Natural killer cell treated with Interleukin-12 subunit alpha and Interleukin-12 subunit beta and Interleukin-15 and Interleukin-18, amount 100 ng/mL, for 72 hours (primary cell): ENCODE data around the gene PTCD3. TPM values are rescaled to one million over a fixed set of nuclear protein-coding genes. Genes with fewer than 3 reads are reported as not detected.

Experiments
- ATAC-seq, 2 donors: fragments of 150-1000 bp; cut with Tn5 transposase in 1 of 2; sonication (Bioruptor Pico), chemical (Tn5 transposase) in 1 of 2; 2 replicates each; pipeline ENCODE4 v1.10.0; 2021
- DNase-seq: peaks from one replicate; pipeline ENCODE4 v3.0.0; 2022; ENCODE audit warnings: low spot score
- H3K27ac Mint-ChIP-seq, 2 donors: 1 replicate in 1 of 2; 2 replicates in 1 of 2; pipeline ENCODE4 v1.8.0; 2022; ENCODE audit warnings: mixed read lengths in 2 of 2, mild to moderate bottlenecking in 1 of 2, moderate library complexity in 1 of 2
- H3K27me3 Mint-ChIP-seq, 2 donors: 1 replicate in 1 of 2; 2 replicates in 1 of 2; pipeline ENCODE4 v1.8.0; 2022; ENCODE audit warnings: mixed read lengths in 2 of 2
- H3K36me3 Mint-ChIP-seq: one replicate; pipeline ENCODE4 v1.8.0; 2022; ENCODE audit warnings: mixed read lengths
- H3K4me1 Mint-ChIP-seq, 2 donors: 1 replicate in 1 of 2; 2 replicates in 1 of 2; pipeline ENCODE4 v1.8.0; 2022; ENCODE audit warnings: low read depth in 2 of 2, mixed read lengths in 2 of 2, mild to moderate bottlenecking in 1 of 2
- H3K4me3 Mint-ChIP-seq: one replicate; pipeline ENCODE4 v1.8.0; 2022; ENCODE audit warnings: mixed read lengths
- H3K9me3 Mint-ChIP-seq: 2 replicates; pipeline ENCODE4 v1.8.0; 2022; ENCODE audit warnings: mixed read lengths
- total RNA-seq, 2 donors: library from RNA; stranded (reverse); gene quantifications; one replicate each; pipeline ENCODE4 v1.2.3, GENCODE V29; 2022

PTCD3 gene
- total RNA-seq, 2 donors from 2014 or later = 101 to 169 TPM

DNA sequence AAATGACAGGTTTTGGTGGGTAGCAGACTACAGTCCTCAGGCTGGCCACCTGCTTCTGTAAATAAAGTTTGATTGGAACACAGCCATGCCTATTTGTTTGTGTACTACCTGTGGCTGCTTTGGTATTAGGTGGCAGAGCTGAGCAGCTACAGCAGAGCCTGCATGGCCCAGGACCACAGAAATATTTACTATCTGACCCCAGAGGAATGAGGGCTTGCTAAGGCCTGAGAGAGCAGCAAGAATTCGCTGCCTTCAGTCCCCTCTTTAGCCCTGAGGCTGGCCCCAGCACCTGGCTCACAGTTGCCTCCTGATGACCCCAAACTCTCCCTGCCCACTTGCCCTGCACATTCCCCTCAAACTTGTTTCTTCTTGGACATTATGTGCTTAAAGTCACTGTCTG is 32.8 kb upstream of the PTCD3 start:
- no peaks in the 10 kb centered on the region for H3K27me3 Mint-ChIP-seq
- DNase-seq = no peak
- no peak overlapping the region for H3K4me3 Mint-ChIP-seq
- no peak for ATAC-seq
- no peaks in the 10 kb centered on the region for H3K9me3 Mint-ChIP-seq
- peaks cover 21% of the 10 kb centered on the region for H3K36me3 Mint-ChIP-seq
- peaks cover 11 to 19% of the 10 kb centered on the region in 2 donors for H3K4me1 Mint-ChIP-seq
- H3K27ac Mint-ChIP-seq = peak overlapping the region; percentile 22 to 67

DNA sequence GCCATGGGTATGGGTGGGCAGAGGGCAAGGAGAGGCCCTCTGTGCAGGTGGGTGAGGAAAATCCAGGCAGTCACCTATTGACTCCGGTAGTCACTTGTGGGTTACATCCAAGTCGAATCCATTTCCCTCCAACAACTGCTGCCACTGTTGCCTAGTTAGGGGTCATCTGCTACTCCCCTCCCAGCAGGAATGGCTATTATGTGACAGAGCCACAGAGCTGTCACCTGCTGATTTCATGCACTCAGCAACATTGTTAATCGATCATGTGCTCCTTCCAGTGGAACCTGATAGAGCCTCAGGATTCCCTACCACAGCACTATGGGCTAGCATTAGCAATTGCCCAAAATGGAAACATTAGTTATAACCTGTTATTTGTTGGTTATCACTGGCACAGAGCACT is 31.8 kb upstream of the PTCD3 start:
- Mint-ChIP-seq H3K4me3 (no peak overlapping the region), H3K36me3 (peaks cover 21% of the 10 kb centered on the region), H3K27me3 (no peaks in the 10 kb centered on the region), H3K9me3 (no peaks in the 10 kb centered on the region), H3K4me1 (peaks cover 11 to 22% of the 10 kb centered on the region in 2 donors), H3K27ac (no peak overlapping the region)
- DNase-seq (no peak), ATAC-seq (no peak)

GRCh38 chr2:86074811-86075210 is 31.2 kb upstream of the PTCD3 start:
- H3K9me3 Mint-ChIP-seq = no peaks in the 10 kb centered on the region
- H3K4me1 Mint-ChIP-seq = peaks cover 15 to 23% of the 10 kb centered on the region in 2 donors
- DNase-seq (no peak), ATAC-seq (no peak)
- H3K36me3 Mint-ChIP-seq = peaks cover 21% of the 10 kb centered on the region
- no peak overlapping the region for H3K27ac Mint-ChIP-seq
- no peak overlapping the region for H3K4me3 Mint-ChIP-seq
- no peaks in the 10 kb centered on the region for H3K27me3 Mint-ChIP-seq

DNA sequence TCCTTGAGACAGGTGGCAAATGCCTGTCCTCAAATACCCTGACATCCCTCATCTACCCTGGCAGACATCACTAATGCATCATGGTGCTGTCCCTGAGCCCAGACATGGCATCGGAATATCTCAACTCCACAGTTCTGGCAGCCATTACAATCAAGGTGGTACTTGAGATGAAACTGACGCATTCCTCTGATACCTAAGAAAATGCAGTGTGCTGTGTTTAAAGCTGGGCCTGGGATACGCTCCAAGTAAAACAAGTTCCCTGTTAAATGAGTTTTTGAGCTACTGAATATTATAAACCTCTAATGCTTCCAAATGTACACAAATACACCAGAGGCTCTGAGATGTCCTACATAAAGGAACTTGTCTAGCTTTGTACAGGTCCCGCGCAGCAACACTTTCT is 30.1 kb upstream of the PTCD3 start:
- DNase-seq = no peak
- Mint-ChIP-seq H3K36me3 (peaks cover 15% of the 10 kb centered on the region), H3K4me3 (no peak overlapping the region), H3K27me3 (no peaks in the 10 kb centered on the region), H3K4me1 (peaks cover 25 to 34% of the 10 kb centered on the region in 2 donors), H3K27ac (no peak overlapping the region), H3K9me3 (no peaks in the 10 kb centered on the region)
- no peak for ATAC-seq

DNA sequence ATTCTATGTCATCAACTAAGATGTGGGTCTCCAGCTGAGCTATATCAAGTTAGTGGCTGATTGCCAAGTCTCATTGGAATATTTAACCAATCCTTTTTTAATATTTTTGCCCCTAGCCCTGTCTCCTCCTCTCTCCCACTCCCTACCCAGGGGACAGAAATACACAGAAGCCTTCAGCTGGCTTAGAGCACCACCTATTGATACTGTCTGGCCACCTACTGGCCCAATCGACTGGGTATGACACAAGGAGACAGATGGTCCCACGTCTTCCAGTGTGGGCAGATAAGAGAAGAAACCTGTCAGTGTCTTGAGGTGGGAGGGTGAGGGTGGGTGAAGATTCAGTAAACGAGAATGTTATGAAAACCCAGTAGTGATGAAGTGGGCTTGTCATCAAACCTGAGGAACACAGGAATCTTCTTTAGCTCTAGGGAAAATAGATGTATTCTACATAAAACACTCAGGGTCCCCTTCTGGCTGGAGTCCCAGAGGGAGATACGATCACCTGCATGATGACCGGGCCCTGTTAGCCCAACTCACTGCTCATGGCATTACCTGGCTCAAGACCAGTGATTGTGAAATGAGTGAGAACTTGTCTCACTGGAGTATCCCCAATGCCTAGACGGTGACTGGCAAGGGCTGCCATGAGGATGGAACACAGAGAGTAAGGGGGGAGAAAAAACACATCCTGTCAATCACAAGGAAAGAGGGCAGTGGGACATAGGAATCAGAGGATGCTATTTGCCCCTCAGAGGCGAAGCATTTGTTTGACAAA is 27.1 kb upstream of the PTCD3 start:
- DNase-seq = no peak
- no peak overlapping the region for H3K4me3 Mint-ChIP-seq
- no peaks in the 10 kb centered on the region for H3K9me3 Mint-ChIP-seq
- no peak for ATAC-seq
- no peaks in the 10 kb centered on the region for H3K36me3 Mint-ChIP-seq
- no peaks in the 10 kb centered on the region for H3K27me3 Mint-ChIP-seq
- H3K27ac Mint-ChIP-seq = peak overlapping the region; percentile 85 to 90
- H3K4me1 Mint-ChIP-seq = peaks cover 22 to 24% of the 10 kb centered on the region in 2 donors

DNA sequence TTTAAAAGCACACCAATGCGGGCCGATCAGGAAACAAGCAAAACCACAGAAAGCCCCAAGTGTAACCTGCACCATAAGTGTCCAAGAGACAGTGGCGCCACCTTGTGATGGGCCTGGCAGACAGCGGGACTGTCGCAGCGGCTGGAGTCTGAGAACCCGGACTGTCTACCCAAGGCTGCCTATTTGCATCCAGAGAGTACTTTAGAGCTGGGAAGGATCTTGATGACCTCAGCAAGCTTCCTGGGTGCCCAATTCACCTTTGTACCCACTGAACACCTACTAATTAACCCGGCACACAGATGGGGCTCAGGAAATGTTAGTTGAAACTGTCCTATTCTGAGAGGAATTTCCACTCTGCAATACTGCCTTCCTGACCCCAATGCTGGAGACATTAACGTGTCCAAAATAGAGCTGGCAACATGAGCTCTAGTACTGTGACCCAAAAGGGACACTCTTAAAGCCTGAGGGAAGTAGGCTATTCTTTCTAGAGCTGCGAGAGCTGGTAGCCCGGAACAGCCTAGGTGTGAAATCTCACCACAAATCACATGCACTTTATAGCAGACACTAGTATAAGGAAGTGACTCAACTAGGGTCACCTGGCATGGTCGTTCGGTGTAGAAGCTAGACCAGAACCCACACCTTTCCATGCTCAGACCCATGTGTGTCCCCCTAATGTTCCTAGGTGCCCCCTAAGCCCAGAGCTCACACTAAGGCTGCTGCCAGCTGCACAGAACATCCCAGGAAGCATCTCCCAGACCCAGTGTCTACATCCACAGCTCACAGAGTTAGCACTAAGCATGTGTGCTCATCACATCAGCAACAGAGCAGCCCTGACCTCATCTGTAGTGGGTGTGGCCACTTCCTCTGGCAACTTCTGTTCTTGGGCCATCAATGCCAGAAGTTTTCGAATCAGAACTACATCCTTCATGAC is 25.8 kb upstream of the PTCD3 start:
- peak; percentile 79 for DNase-seq
- H3K4me1 Mint-ChIP-seq = peaks cover 22 to 24% of the 10 kb centered on the region in 2 donors
- no peaks in the 10 kb centered on the region for H3K27me3 Mint-ChIP-seq
- no peaks in the 10 kb centered on the region for H3K36me3 Mint-ChIP-seq
- ATAC-seq = peak; percentile 90 to 92
- peak overlapping the region; percentile 85 to 90 for H3K27ac Mint-ChIP-seq
- H3K9me3 Mint-ChIP-seq = no peaks in the 10 kb centered on the region
- H3K4me3 Mint-ChIP-seq = peak overlapping the region; percentile 78

GRCh38 chr2:86081724-86082123 is 24.3 kb upstream of the PTCD3 start:
- Mint-ChIP-seq H3K4me1 (peaks cover 22 to 24% of the 10 kb centered on the region in 2 donors), H3K27me3 (no peaks in the 10 kb centered on the region), H3K9me3 (no peaks in the 10 kb centered on the region), H3K27ac (peak overlapping the region; percentile 85 to 90), H3K36me3 (no peaks in the 10 kb centered on the region), H3K4me3 (no peak overlapping the region)
- no peak for DNase-seq
- ATAC-seq = no peak

DNA sequence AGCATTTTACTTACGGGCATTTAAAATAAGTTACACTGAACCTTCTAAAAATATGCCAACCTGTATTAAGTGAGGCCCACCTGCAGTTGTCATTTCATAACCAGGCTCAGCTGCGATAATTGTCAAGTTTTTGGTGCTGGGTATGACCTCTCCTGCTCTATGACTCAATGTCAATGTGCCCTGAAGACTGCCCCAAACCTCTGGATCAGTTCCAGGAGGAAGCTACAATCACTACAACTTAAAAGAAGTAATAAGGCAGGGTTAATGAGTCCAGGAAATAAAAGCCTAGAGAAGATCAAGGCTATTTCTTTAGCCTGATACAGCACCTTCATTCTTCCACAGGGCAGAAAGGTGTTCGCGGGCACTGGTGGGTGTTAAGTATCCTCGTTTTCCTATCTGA is 23.3 kb upstream of the PTCD3 start:
- H3K4me1 Mint-ChIP-seq = peaks cover 22 to 24% of the 10 kb centered on the region in 2 donors
- no peak for ATAC-seq

GRCh38 chr2:86087936-86088850 is 17.8 kb upstream of the PTCD3 start:
- no peaks in the 10 kb centered on the region for H3K27me3 Mint-ChIP-seq
- no peaks in the 10 kb centered on the region for H3K9me3 Mint-ChIP-seq
- DNase-seq (no peak), ATAC-seq (no peak)
- H3K4me3 Mint-ChIP-seq = no peak overlapping the region
- no peak overlapping the region for H3K27ac Mint-ChIP-seq
- H3K4me1 Mint-ChIP-seq = no peaks in the 10 kb centered on the region
- H3K36me3 Mint-ChIP-seq = peaks cover 11% of the 10 kb centered on the region

More for the DNA sequence above, 23.3 kb upstream of the PTCD3 start:
- H3K27ac Mint-ChIP-seq = no peak overlapping the region
- no peak for DNase-seq
- H3K9me3 Mint-ChIP-seq = no peaks in the 10 kb centered on the region
- H3K36me3 Mint-ChIP-seq = no peaks in the 10 kb centered on the region
- no peak overlapping the region for H3K4me3 Mint-ChIP-seq
- H3K27me3 Mint-ChIP-seq = no peaks in the 10 kb centered on the region

DNA sequence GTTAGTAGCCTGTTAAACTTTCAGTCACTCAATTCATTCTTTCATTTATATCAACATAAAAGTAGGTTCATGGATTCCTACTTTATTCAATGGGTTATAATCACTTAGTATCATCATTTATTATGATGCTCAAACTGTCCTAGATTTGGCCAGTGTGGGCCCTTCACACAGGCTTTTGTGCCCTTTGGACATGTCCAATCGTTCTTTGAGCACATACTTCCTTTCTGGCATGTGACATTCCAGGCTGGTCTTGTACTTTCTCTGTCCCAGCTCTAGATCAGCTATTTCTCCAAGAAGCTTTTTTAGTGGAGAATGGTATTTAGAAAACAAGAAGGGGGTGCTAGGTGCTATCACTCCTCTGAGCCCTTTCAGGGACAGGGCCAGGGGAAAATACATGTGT is 11.8 kb upstream of the PTCD3 start:
- peaks cover 49% of the 10 kb centered on the region for H3K36me3 Mint-ChIP-seq
- no peak for DNase-seq
- ATAC-seq = no peak
- H3K27me3 Mint-ChIP-seq = no peaks in the 10 kb centered on the region
- H3K4me3 Mint-ChIP-seq = no peak overlapping the region
- no peak overlapping the region for H3K27ac Mint-ChIP-seq
- H3K4me1 Mint-ChIP-seq = peaks cover 6 to 16% of the 10 kb centered on the region in 2 donors
- no peaks in the 10 kb centered on the region for H3K9me3 Mint-ChIP-seq

DNA sequence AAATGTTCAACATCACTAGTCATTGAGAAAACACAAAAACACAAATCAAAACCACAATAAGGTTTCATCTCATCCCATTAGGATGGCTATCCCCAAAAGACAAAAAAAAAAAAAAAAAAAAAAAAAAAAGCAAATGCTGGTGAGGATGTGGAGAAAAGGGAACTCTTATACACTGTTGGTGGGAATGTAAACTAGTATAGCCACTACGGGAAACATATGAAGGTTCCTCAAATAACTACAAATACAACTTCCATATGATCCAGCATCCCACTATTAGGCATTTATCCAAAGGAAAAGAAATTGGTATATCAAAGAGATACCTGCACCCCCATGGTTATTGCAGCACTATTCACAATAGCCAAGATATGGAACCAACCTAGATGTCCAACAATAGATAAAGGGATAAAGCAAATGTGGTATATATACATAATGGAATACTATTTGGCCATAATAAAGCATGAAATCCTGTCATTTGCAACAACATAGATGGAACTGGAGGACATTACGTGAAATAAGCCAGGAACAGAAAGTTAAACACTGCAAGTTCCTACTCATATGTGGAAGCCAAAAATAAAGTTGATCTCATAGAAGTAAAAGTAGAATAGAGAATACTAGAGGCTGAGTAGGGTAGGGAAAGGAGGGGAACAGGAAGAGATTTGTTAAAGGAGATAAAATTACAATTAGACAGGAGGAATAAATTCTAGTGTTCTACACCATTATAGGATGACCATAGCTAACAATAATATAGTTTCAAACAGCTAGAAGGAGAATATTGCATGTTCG is 8.7 kb upstream of the PTCD3 start:
- DNase-seq = no peak
- Mint-ChIP-seq H3K4me3 (no peak overlapping the region), H3K36me3 (peaks cover 51% of the 10 kb centered on the region), H3K27ac (no peak overlapping the region), H3K27me3 (no peaks in the 10 kb centered on the region), H3K4me1 (peaks cover 14 to 21% of the 10 kb centered on the region in 2 donors), H3K9me3 (no peaks in the 10 kb centered on the region)
- no peak for ATAC-seq

GRCh38 chr2:86097913-86098312 is 8.1 kb upstream of the PTCD3 start:
- H3K4me3 Mint-ChIP-seq = no peak overlapping the region
- ATAC-seq (no peak), DNase-seq (no peak)
- no peaks in the 10 kb centered on the region for H3K9me3 Mint-ChIP-seq
- H3K27me3 Mint-ChIP-seq = no peaks in the 10 kb centered on the region
- peaks cover 20 to 27% of the 10 kb centered on the region in 2 donors for H3K4me1 Mint-ChIP-seq
- H3K27ac Mint-ChIP-seq = no peak overlapping the region
- peaks cover 57% of the 10 kb centered on the region for H3K36me3 Mint-ChIP-seq

DNA sequence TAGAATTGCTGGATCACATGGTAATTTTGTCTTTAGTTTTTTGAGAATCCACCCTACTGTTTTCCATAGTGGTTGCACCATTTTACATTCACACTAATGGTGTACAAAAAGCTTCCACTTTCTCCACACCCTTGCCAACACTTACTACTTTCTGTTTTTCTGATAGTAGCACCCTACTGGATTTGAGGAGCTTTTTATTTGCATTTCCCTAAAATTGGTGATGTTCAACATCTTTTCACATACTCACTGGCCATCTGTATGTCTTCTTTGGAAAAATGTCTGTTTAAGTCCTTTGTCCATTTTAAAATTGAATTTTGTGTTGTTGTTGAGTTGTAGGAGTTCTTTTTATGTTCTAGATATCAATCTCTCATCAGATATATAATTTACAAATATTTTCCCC is 3.9 kb upstream of the PTCD3 start:
- H3K27ac Mint-ChIP-seq = no peak overlapping the region
- no peaks in the 10 kb centered on the region for H3K27me3 Mint-ChIP-seq
- peaks cover 44 to 60% of the 10 kb centered on the region in 2 donors for H3K4me1 Mint-ChIP-seq

More for the DNA sequence above, 3.9 kb upstream of the PTCD3 start:
- Mint-ChIP-seq H3K4me3 (peak overlapping the region; percentile 99), H3K9me3 (no peaks in the 10 kb centered on the region), H3K36me3 (peaks cover 32% of the 10 kb centered on the region)
- DNase-seq = no peak
- no peak for ATAC-seq
